ENCODE results near the gene SMARCA5.
A peak's percentile ranks its signal among the peaks of the same experiment; 100 is the strongest.

Gene SMARCA5

GRCh38 chr4:143586080-143586479 is 72.6 kb downstream of the SMARCA5 start:
- FAIRE-seq, result no peak

DNA sequence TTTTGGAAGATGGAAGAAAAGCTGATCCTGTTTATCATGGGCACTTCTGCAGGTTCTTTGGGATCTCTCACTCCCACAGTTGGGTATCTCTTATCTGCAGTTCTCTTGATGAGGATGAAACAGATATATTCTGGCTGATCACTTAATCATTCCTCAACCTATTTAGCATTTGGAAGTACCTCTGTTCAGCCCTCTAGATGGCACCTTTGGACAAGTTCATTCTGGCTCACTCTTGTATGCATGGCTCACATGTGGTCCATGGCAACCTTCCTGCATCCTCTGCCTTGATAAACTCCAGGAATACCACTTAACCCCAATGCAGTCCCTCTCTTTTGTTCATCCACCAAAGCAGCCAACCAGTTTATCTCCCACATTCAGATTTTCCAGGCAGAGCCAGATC is 74.2 kb downstream of the SMARCA5 start:
- peak; percentile 44 for TF ChIP-seq CTCF (IDR thresholded peaks at IDR 0.05; ENCODE audit: insufficient read depth, missing control alignments)
- DNase-seq (ENCODE audit: insufficient read length, low spot score) (no peak), FAIRE-seq (no peak)

More at GRCh38 chr4:143586080-143586479, 72.6 kb downstream of the SMARCA5 start:
- TF ChIP-seq CTCF (IDR thresholded peaks at IDR 0.05; ENCODE audit: insufficient read depth, missing control alignments), result no peak
- no peak for DNase-seq (ENCODE audit: insufficient read length, low spot score)

DNA sequence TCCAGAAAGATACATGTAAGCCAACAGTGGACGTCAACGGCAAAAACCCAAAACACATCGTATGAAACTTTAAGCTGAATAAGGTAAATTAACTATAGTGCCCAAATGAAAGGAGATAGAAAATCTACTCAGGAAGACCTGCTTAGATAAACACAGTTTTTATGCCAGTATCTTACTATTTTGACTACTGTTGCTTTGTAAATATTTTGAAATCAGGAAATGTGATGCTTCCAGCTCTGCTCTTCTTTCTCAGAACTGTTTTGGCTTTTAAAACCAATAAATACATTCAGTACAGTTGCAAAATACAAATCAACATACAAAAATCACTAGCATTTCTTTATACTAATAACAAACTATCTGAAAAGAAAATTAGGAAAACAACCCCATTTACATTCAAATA is 83.8 kb downstream of the SMARCA5 start:
- FAIRE-seq, result no peak
- no peak for DNase-seq (ENCODE audit: insufficient read length, low spot score)
- TF ChIP-seq CTCF (IDR thresholded peaks at IDR 0.05; ENCODE audit: insufficient read depth, missing control alignments), result no peak

- FAIRE-seq, result no peak
Observed at GRCh38 chr4:143598816-143599215, 85.3 kb downstream of the SMARCA5 start.

GRCh38 chr4:143599827-143600226 is 86.3 kb downstream of the SMARCA5 start:
- no peak for FAIRE-seq
- DNase-seq (ENCODE audit: insufficient read length, low spot score), result no peak
- TF ChIP-seq CTCF (IDR thresholded peaks at IDR 0.05; ENCODE audit: insufficient read depth, missing control alignments), result no peak

More at GRCh38 chr4:143598816-143599215, 85.3 kb downstream of the SMARCA5 start:
- DNase-seq (ENCODE audit: insufficient read length, low spot score), result no peak
- no peak for TF ChIP-seq CTCF (IDR thresholded peaks at IDR 0.05; ENCODE audit: insufficient read depth, missing control alignments)

GRCh38 chr4:143606480-143606879 is 93.0 kb downstream of the SMARCA5 start:
- DNase-seq (ENCODE audit: insufficient read length, low spot score), result no peak
- no peak for TF ChIP-seq CTCF (IDR thresholded peaks at IDR 0.05; ENCODE audit: insufficient read depth, missing control alignments)
- no peak for FAIRE-seq

Data from D721Med (cell line).